Frontal cortex (tissue), 4 donors: ENCODE results near the gene PREX1. TPM values are rescaled to one million over a fixed set of nuclear protein-coding genes. Genes with fewer than 3 reads are reported as not detected.
"Not testable (repeated sequence)": the region's sequence is repeated elsewhere in the genome, so short reads cannot be mapped to it uniquely, and the experiment has no call there.

Experiments used
- DNase-seq, 2 donors: peaks; one replicate each; pipeline ENCODE4 v3.0.0; 2012; ENCODE audit warnings: low spot score in 2 of 2
- FAIRE-seq: peaks from 2 replicates; lab custom pipeline; 2012; peaks lifted over from hg19 to GRCh38; lab: Jason Lieb, UNC
- total RNA-seq: library from RNA; depleted of rRNA; stranded (reverse); fragments of >200 nt; gene quantifications from one replicate; pipeline ENCODE4 v1.2.3, GENCODE V29; 2014
- donor health status: control.
- donor health status: control.
- donor health status: control.

The PREX1 gene
- total RNA-seq, 1 donor from 2014 or later: 18.8 TPM

DNA sequence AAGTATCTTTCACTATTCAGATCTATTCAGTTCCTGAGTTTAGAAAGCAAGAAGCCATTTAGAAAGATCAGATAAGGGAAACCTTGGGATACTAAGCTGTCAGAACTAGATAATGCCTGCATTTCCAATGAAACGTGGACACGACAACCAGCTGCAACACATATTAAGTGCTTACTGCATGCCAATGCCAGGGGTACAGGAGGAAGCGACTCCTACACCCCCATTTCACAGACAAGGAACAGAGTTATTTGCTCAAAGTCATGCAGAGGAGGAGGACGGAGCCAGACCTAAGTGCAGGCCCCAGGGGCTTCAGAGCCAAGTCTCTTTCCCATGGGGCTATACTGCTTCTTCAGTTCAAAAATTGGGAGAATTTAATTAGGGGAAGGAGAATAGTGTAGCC lies 62.4 kb downstream of the PREX1 start:
- FAIRE-seq: no peak
- DNase-seq: no peak

DNA sequence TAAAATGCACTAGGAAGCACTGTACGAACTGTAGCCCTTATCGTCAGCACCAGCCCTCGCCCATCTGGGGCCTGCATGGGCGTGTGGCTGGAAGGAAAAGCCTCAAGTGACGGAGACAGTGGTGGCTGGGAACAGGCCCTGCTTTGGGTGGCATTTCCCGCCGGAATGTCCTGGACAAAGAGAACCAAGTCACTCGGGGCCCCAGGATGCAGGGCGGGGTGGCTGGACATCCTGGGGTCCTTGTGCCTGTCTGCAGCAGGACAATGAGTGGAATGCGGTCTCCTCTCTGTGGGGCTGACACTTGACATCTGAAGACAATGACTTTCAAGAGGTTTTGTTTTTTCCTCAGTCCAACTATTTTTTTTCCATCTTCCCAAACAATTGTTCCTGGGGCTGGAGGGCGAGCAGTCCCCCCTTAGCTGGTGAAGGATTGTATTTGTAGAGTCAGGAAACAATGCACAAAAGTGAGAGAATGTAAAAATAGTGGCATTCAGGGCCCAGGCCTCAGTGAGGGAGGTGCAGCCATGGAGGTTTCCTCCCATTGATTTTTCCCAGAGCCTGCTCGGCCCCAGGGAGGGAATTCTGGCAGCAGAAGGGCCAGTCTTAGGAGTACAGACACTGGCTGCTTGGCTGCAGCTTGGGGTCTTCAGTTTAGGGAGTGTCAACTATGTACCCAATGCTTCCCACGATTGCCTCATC lies 64.4 kb downstream of the PREX1 start:
- no peak for DNase-seq
- FAIRE-seq: no peak

DNA sequence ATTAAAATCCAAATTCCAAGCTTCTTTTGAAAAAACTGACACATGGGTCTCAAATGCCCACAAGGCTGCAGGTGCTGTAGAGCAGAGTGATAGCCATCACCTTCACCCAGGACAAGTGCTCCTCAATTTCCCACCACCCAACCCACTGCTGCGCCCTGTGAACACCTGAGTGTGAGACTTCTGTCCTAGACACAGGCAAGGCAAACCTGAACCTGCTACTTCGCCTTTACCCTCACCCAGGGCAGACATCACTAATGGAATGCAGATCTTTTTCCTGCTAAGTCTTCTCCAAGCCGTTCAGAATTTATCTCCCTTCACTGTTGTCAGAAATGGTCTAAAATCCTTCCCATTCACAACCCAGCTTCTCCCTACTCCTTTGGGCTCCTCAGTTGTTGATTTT lies 65.9 kb downstream of the PREX1 start:
- DNase-seq (no peak), FAIRE-seq (no peak)

DNA sequence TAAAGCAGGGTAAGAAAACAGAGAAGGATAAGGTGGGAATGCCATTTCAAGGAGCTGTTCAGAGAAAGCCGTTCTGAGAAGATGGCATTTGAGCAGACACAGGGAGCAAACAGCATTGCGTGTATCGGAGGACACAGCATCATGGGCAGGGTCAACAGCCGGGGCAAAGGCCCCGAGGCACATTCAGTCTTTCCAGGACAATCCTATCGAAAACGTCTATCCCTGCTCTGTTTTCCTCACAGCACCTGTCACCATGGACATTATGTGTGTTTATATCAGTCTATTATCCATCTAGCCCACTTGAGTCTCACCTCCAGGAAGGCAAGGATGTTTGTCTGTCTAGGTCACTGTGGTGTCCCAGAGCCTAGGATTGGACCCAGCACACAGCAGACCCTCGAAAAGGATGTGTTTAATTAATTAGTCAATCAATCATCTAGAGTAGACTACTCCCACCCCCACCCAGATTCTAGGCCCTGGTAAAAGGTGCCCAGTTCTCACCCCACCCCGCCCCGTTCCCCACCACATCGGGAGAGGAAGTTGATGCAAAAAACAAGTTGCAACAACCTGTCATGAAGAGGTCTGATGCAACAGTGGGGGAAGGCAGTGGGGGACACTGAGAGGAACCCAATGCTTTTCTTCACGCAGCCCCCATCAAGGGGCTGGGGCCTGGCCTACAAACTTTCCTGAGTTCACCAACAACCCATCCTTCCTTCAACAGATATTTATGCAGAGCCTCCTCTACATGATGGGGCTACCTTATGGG lies 66.6 kb downstream of the PREX1 start:
- no peak for FAIRE-seq
- no peak for DNase-seq

- DNase-seq (no peak), FAIRE-seq (no peak)
These were observed 67.3 kb downstream of the PREX1 start for GRCh38 chr20:48760403-48760983.

DNA sequence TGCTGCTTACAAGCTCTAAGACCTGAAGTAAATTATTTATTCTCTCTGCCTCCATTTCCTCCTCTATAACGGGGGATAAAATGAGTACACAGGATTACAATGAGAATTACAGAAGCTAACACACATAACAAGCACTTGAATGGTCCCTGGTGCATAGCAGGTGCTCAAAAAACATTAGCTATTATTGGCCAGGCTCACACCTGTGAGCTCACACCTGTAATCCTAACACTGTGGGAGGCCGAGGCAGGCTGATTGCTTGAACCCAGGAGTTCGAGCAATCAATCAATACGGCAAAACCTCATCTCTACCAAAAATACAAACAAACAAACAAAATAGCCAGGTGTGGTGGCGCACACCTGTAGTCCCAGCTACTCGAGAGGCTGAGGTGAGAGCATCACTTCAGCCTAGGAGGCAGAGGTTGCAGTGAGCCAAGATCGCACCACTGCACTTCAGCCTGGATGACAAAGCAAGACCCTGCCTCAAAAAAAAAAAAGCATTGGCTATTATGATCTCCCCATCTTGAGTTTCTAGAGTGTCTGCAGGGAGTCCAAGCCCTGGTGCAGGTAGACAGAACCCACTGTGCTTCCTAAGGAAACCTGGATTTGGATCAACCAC lies 68.1 kb downstream of the PREX1 start:
- no peak for FAIRE-seq
- DNase-seq: no peak

- DNase-seq: no peak
- FAIRE-seq: no peak
These were observed 69.5 kb downstream of the PREX1 start for GRCh38 chr20:48758206-48758820.

DNA sequence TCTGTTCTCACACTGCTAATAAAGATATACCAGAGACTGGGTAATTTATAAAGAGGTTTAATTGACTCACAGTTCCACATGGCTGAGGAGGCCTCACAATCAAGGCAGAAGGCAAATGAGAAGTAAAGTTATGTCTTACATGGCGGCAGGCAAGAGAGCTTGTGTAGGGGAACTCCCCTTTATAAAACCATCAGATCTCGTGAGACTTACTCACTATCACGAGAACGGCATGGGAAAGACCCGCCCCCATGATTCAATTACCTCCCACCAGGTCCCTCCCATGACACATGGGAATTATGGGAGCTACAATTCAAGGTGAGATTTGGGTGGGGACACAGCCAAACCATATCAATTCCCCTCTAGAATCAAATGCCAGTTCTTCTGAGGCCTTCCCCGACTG lies 71.0 kb downstream of the PREX1 start:
- not testable (repeated sequence) for FAIRE-seq, DNase-seq

DNA sequence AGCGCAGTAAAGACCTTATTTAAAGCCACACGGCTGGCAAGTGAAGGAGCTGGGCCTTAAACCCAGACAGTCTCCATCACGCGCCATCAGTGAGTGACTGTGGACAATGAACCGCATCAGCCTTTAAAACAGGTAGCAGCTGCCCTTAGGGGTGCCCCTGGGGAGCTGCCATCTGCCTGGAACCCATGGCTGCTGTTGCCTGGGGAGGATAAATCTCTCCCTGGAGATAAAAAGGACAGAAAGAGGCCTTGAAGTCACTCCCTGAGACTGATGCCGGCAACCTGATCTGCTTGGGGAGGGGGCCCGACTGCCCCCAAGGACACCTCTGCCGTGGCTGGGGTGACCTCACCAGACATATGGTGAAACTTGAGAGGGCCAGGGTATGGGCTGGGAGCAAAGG lies 73.5 kb downstream of the PREX1 start:
- FAIRE-seq (no peak), DNase-seq (no peak)

GRCh38 chr20:48752963-48753362 lies 74.8 kb downstream of the PREX1 start:
- no peak for DNase-seq
- FAIRE-seq: no peak

- DNase-seq: no peak
- no peak for FAIRE-seq
These were observed 75.9 kb downstream of the PREX1 start for GRCh38 chr20:48751871-48752270.

DNA sequence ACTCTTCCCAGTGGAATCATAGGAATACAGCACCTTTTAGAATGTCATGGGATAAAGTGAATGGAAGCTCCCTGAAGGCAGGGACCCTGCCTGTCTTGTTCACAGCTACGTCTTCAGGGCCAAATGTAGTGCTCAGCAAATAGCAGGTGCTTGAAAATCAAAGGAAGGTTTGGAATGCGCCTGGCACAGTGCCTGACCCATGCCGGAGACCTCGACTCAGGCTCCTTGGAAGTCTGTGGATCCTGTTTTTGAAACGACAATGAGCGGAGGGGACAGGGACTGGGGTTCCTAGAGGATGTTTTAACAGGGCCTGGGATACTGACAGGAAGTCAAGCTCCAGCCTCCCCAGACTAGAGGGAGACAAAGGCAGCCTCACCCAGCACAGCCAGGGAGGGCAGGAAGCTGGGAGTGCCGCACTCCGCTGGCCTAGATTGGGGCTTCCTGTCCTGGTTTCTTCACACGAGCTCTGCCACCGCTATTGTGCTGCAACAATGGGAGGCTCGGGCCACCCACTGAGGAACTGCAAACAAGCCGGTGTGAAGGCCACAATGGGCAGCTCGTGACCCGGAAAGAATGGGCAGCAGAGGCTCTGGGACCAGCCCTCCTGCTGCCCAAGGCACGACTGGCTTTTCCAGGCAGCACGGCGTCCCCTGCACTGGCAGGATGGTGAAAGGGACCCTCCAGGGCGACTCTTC lies 76.7 kb downstream of the PREX1 start:
- FAIRE-seq (no peak), DNase-seq (peak; percentile 22 to 62)

DNA sequence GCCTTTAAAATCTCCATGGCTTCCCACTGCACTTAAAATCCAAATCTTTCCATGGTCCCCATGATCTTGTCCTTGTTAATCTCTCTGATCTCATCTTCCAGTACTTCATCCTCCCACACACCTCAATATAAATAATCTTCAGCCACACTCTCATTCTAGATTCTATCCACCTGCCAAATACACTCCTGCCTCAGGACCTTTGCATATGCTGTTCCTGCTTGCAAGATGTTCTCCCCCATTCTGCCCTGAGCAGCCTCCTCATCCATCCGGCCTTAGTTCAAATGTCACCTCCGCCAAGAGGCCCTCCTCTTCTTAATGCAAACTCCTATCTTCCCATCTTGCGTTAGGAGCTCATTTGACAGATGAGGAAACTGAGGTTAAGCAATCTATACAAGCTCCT lies 77.4 kb downstream of the PREX1 start:
- DNase-seq (no peak), FAIRE-seq (no peak)

DNA sequence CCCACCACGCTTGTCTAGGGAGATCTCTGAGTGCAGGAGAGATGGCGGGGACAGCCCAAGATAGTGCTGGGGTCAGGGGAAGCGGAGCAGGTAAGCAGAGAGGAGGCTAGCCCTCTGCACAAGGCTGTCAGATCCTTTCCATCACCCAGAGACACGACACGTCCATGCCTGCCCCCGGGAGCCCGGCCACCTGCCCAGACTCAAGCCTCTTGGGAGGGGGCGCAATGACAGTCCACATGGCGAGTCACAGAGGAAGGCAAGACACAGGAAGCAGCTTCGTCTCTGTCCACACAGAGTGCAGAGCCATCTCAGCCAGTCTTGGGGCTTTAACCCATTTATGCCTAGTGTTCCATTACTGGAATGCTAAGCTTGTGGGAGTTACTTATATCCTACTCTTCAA lies 78.4 kb downstream of the PREX1 start:
- no peak for FAIRE-seq
- no peak for DNase-seq

DNA sequence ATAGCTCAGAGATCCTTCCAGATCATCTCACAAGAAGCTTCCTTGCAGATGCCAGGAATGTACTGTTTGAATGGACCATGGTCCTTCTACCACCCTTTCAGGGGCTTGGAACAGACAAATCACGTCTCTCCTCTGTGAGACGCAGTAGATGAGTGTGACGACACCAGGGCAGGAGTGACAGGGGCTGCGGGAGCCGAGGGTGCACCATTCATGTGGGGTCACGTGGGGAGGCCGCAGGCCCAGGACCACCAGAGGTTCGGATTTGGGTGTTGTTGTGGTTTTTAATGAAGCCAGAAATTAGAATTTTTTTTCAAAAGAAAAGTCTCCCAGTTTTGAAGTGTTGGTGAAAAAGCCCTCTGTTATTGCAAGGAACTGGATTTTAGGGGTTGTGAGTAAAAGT lies 79.2 kb downstream of the PREX1 start:
- FAIRE-seq: no peak

DNA sequence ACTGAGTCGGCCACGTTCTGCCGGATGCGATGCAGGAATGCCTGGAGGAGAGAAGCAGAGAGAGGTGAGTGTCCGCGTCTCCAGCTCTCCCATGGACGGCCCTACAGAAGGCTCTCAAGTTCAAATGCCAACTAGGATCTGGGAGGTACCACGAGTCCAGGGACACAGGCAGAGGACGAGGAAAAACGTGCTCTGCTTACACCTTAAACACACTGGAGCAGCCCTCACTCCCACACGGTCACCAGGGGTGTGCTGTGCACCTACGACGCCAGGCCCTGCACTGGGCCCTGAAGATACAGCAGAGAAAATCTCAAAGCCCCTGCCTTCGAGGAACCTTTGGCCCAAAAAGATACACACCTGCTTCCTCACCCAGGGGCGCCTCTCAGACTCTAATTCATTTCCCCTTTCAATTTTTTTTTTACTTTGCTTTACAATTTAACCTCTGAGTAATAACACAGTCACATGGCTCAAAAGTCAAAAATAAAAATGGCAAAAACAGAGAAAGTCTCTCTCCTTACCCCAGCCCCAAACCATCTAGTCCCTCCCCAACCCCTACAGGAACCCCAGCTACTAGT lies 79.9 kb downstream of the PREX1 start:
- DNase-seq: no peak
- FAIRE-seq: no peak

More for the DNA sequence above, 79.2 kb downstream of the PREX1 start:
- DNase-seq: no peak

- no peak for FAIRE-seq
- no peak for DNase-seq
These were observed 82.5 kb downstream of the PREX1 start for GRCh38 chr20:48745330-48745729.

- DNase-seq (no peak), FAIRE-seq (no peak)
These were observed 83.3 kb downstream of the PREX1 start for GRCh38 chr20:48744515-48744914.

DNA sequence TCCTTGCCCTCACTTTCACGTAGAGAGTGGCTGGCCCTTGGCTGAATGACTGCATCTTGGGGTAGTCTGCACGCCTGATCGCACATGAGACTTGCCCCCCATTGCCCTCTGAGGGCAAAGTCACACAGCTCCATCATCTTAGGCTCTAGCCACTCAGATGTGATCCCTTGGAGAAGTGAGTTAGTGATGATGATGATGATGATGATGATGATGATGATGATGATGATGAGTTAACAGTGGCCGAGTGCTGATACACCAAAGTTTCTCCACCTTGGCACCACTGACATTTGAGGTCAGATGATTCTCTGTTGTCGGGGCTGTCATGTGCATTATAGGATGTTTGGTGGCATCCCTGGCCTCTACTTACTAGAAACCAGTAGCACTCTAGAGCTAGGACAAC lies 84.0 kb downstream of the PREX1 start:
- DNase-seq (no peak), FAIRE-seq (no peak)
